H1 (cell line): ENCODE data around the gene PAQR4. TPM values are rescaled to one million over a fixed set of nuclear protein-coding genes. Genes with fewer than 3 reads are reported as not detected.

Source experiments
- CTBP2 ChIP-seq: IDR thresholded peaks from 2 replicates; pipeline ENCODE4 v1.7.0; 2011; ENCODE audit warnings: borderline replicate concordance, mild to moderate bottlenecking, moderate library complexity, mixed read lengths, low read length; ENCODE audit not compliant: insufficient read depth, insufficient read length
- NRF1 ChIP-seq: IDR thresholded peaks from 2 replicates; pipeline ENCODE4 v1.6.1; 2011; ENCODE audit warnings: mild to moderate bottlenecking, low read depth, low read length, improper control_type of control experiment
- RAD21 ChIP-seq, 2 experiments: IDR thresholded peaks in 1 of 2; conservative IDR thresholded peaks in 1 of 2; 2 replicates each; pipeline ENCODE4 v1.6.1; 2011; ENCODE audit warnings: low read depth in 2 of 2, low read length in 2 of 2, improper control_type of control experiment in 1 of 2, inconsistent platforms in 1 of 2, mild to moderate bottlenecking in 1 of 2, moderate library complexity in 1 of 2
- TBP ChIP-seq: IDR thresholded peaks from 2 replicates; pipeline ENCODE4 v1.6.1; 2011; ENCODE audit warnings: low read depth, low read length, improper control_type of control experiment
- polyA plus RNA-seq, 7 experiments: library from polyadenylated mRNA; depleted of rRNA in 3 of 7; stranded (reverse) in 5 of 7; unstranded in 2 of 7; fragments of >200 nt in 5 of 7; fragments of 200-250 nt in 2 of 7; gene quantifications; 1 replicate in 5 of 7; 2 replicates in 1 of 7; 4 replicates in 1 of 7; pipeline versions ENCODE4 v1.2.1 to v1.2.3, GENCODE V29; 2011 to 2013; ENCODE audit warnings: missing spikeins in 2 of 7, mixed read lengths in 2 of 7
- total RNA-seq: library from RNA; stranded (reverse); fragmentation: NEBNext Ultra II Directional; extraction: Animal tissue kit (Norgen Biotek cat#: 25700); gene quantifications from 2 replicates; pipeline ENCODE4 v1.2.1, GENCODE V29; 2021
- TF ChIP-seq, protein P1 (sequence below): fragments of 300-600 bp; sonication (generic); IDR thresholded peaks from 2 replicates; pipeline ENCODE4 v1.7.1; 2012; ENCODE audit warnings: low read length, moderate library complexity, mild to moderate bottlenecking, inconsistent platforms; ENCODE audit not compliant: insufficient replicate concordance
- TF ChIP-seq, protein P2 (sequence below), 3 experiments: IDR thresholded peaks; 1 replicate in 2 of 3; 2 replicates in 1 of 3; pipeline versions ENCODE4 v1.5.1 to v1.6.1; 2011; ENCODE audit warnings: low read length in 3 of 3, mild to moderate bottlenecking in 3 of 3, inconsistent platforms in 2 of 3, low read depth in 1 of 3, moderate library complexity in 1 of 3; ENCODE audit not compliant: insufficient read depth in 1 of 3; ENCODE audit errors: control extremely low read depth in 1 of 3

The PAQR4 gene
- total and polyA plus RNA-seq, 2 of the 8 experiments (the other 6 are each of a cell fraction or from before 2014, with no cell fraction given), result 28.2 to 34.6 TPM

DNA sequence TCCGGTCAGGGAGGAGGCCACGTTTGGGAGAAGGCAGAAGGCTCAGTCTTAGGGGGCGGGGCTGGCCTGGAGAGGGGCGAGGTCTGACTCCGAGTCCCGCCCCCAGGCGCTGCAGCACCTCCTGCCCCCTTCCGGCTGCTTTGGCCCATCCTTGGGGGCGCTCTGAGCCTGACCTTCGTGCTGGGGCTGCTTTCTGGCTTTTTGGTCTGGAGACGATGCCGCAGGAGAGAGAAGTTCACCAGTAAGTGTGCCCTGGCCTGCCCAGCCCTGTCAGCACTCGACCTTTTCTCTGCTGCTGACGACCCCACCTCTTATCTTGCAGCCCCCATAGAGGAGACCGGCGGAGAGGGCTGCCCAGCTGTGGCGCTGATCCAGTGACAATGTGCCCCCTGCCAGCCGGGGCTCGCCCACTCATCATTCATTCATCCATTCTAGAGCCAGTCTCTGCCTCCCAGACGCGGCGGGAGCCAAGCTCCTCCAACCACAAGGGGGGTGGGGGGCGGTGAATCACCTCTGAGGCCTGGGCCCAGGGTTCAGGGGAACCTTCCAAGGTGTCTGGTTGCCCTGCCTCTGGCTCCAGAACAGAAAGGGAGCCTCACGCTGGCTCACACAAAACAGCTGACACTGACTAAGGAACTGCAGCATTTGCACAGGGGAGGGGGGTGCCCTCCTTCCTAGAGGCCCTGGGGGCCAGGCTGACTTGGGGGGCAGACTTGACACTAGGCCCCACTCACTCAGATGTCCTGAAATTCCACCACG lies 52.5 kb downstream of the PAQR4 start (continued):
- TF ChIP-seq, protein P1, sequence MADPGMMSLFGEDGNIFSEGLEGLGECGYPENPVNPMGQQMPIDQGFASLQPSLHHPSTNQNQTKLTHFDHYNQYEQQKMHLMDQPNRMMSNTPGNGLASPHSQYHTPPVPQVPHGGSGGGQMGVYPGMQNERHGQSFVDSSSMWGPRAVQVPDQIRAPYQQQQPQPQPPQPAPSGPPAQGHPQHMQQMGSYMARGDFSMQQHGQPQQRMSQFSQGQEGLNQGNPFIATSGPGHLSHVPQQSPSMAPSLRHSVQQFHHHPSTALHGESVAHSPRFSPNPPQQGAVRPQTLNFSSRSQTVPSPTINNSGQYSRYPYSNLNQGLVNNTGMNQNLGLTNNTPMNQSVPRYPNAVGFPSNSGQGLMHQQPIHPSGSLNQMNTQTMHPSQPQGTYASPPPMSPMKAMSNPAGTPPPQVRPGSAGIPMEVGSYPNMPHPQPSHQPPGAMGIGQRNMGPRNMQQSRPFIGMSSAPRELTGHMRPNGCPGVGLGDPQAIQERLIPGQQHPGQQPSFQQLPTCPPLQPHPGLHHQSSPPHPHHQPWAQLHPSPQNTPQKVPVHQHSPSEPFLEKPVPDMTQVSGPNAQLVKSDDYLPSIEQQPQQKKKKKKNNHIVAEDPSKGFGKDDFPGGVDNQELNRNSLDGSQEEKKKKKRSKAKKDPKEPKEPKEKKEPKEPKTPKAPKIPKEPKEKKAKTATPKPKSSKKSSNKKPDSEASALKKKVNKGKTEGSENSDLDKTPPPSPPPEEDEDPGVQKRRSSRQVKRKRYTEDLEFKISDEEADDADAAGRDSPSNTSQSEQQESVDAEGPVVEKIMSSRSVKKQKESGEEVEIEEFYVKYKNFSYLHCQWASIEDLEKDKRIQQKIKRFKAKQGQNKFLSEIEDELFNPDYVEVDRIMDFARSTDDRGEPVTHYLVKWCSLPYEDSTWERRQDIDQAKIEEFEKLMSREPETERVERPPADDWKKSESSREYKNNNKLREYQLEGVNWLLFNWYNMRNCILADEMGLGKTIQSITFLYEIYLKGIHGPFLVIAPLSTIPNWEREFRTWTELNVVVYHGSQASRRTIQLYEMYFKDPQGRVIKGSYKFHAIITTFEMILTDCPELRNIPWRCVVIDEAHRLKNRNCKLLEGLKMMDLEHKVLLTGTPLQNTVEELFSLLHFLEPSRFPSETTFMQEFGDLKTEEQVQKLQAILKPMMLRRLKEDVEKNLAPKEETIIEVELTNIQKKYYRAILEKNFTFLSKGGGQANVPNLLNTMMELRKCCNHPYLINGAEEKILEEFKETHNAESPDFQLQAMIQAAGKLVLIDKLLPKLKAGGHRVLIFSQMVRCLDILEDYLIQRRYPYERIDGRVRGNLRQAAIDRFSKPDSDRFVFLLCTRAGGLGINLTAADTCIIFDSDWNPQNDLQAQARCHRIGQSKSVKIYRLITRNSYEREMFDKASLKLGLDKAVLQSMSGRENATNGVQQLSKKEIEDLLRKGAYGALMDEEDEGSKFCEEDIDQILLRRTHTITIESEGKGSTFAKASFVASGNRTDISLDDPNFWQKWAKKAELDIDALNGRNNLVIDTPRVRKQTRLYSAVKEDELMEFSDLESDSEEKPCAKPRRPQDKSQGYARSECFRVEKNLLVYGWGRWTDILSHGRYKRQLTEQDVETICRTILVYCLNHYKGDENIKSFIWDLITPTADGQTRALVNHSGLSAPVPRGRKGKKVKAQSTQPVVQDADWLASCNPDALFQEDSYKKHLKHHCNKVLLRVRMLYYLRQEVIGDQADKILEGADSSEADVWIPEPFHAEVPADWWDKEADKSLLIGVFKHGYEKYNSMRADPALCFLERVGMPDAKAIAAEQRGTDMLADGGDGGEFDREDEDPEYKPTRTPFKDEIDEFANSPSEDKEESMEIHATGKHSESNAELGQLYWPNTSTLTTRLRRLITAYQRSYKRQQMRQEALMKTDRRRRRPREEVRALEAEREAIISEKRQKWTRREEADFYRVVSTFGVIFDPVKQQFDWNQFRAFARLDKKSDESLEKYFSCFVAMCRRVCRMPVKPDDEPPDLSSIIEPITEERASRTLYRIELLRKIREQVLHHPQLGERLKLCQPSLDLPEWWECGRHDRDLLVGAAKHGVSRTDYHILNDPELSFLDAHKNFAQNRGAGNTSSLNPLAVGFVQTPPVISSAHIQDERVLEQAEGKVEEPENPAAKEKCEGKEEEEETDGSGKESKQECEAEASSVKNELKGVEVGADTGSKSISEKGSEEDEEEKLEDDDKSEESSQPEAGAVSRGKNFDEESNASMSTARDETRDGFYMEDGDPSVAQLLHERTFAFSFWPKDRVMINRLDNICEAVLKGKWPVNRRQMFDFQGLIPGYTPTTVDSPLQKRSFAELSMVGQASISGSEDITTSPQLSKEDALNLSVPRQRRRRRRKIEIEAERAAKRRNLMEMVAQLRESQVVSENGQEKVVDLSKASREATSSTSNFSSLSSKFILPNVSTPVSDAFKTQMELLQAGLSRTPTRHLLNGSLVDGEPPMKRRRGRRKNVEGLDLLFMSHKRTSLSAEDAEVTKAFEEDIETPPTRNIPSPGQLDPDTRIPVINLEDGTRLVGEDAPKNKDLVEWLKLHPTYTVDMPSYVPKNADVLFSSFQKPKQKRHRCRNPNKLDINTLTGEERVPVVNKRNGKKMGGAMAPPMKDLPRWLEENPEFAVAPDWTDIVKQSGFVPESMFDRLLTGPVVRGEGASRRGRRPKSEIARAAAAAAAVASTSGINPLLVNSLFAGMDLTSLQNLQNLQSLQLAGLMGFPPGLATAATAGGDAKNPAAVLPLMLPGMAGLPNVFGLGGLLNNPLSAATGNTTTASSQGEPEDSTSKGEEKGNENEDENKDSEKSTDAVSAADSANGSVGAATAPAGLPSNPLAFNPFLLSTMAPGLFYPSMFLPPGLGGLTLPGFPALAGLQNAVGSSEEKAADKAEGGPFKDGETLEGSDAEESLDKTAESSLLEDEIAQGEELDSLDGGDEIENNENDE, result no peak
- TF ChIP-seq, protein P2, sequence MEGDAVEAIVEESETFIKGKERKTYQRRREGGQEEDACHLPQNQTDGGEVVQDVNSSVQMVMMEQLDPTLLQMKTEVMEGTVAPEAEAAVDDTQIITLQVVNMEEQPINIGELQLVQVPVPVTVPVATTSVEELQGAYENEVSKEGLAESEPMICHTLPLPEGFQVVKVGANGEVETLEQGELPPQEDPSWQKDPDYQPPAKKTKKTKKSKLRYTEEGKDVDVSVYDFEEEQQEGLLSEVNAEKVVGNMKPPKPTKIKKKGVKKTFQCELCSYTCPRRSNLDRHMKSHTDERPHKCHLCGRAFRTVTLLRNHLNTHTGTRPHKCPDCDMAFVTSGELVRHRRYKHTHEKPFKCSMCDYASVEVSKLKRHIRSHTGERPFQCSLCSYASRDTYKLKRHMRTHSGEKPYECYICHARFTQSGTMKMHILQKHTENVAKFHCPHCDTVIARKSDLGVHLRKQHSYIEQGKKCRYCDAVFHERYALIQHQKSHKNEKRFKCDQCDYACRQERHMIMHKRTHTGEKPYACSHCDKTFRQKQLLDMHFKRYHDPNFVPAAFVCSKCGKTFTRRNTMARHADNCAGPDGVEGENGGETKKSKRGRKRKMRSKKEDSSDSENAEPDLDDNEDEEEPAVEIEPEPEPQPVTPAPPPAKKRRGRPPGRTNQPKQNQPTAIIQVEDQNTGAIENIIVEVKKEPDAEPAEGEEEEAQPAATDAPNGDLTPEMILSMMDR (IDR thresholded peaks at IDR 0.05; ENCODE audit: control extremely low read depth in 1 of 3, insufficient read depth in 1 of 3, low read depth in 1 of 3, low read length in 3 of 3), result peak; percentile 57 to 76 (median 64)
- TF ChIP-seq RAD21 (IDR thresholded peaks at IDR 0.05 in 1 of 2, conservative IDR thresholded peaks at IDR 0.05 in 1 of 2; ENCODE audit: low read depth in 2 of 2, low read length in 2 of 2), result peak; percentile 25 to 32; a peak in 2 of 4 replicates
- TF ChIP-seq NRF1, result no peak
- TF ChIP-seq TBP, result no peak
- peak; percentile 52 for TF ChIP-seq CTBP2
